Mesenchymal stem cell (in vitro differentiated cells and primary cell): ENCODE measurements around the gene PM20D1.

Experiments used
- DNase-seq: peaks from one replicate; pipeline ENCODE4 v3.0.0-alpha.2; 2013
- H2AFZ ChIP-seq: one replicate; pipeline ENCODE4 v1.6.1; 2013; ENCODE audit warnings: low read depth, mild to moderate bottlenecking, control low read depth, inconsistent platforms, low read length, moderate library complexity
- H2AK5ac ChIP-seq: 2 replicates; pipeline ENCODE4 v1.6.1; 2013; ENCODE audit warnings: low read length, moderate library complexity, mild to moderate bottlenecking, inconsistent platforms; ENCODE audit not compliant: severe bottlenecking
- H2BK120ac ChIP-seq: one replicate; pipeline ENCODE4 v1.6.1; 2013; ENCODE audit warnings: low read depth, mild to moderate bottlenecking, inconsistent platforms, low read length, moderate library complexity
- H2BK12ac ChIP-seq, 2 experiments: one replicate each; pipeline ENCODE4 v1.6.1; 2013; ENCODE audit warnings: inconsistent platforms in 2 of 2, low read length in 2 of 2, mild to moderate bottlenecking in 2 of 2, moderate library complexity in 2 of 2, control low read depth in 1 of 2
- H2BK15ac ChIP-seq: one replicate; pipeline ENCODE4 v1.6.1; 2013; ENCODE audit warnings: mild to moderate bottlenecking, low read depth, inconsistent platforms; ENCODE audit not compliant: poor library complexity, severe bottlenecking
- H2BK5ac ChIP-seq: 2 replicates; pipeline ENCODE4 v1.6.1; 2013; ENCODE audit warnings: low read depth, mild to moderate bottlenecking, low read length, control low read depth, inconsistent platforms; ENCODE audit not compliant: poor library complexity, severe bottlenecking
- H3K14ac ChIP-seq, 2 experiments: one replicate each; pipeline ENCODE4 v1.6.1; 2013; ENCODE audit warnings: inconsistent platforms in 2 of 2, low read length in 2 of 2, control low read depth in 1 of 2, mild to moderate bottlenecking in 1 of 2, moderate library complexity in 1 of 2
- H3K18ac ChIP-seq, 2 experiments: one replicate each; pipeline ENCODE4 v1.6.1; 2013; ENCODE audit warnings: inconsistent platforms in 2 of 2, low read length in 2 of 2, control low read depth in 1 of 2, low read depth in 1 of 2, mild to moderate bottlenecking in 1 of 2
- H3K23ac ChIP-seq, 2 experiments: one replicate each; pipeline ENCODE4 v1.6.1; 2013; ENCODE audit warnings: inconsistent platforms in 2 of 2, low read length in 2 of 2, mild to moderate bottlenecking in 2 of 2, moderate library complexity in 2 of 2, control low read depth in 1 of 2
- H3K27ac ChIP-seq: 2 replicates; pipeline ENCODE4 v1.5.1; 2013; ENCODE audit warnings: mild to moderate bottlenecking, moderate library complexity, low read length, control low read depth, inconsistent platforms; ENCODE audit not compliant: poor library complexity, severe bottlenecking
- H3K27me3 ChIP-seq, 2 experiments: 2 replicates each; pipeline versions ENCODE4 v1.6.1 to v1.7.0; 2013; ENCODE audit warnings: low read length in 2 of 2, mild to moderate bottlenecking in 2 of 2, moderate library complexity in 2 of 2, control low read depth in 1 of 2, inconsistent platforms in 1 of 2; ENCODE audit not compliant: control insufficient read depth in 1 of 2, insufficient read depth in 1 of 2
- H3K36me3 ChIP-seq, 2 experiments: 2 replicates each; pipeline versions ENCODE4 v1.6.1 to v1.7.0; 2013; ENCODE audit warnings: low read length in 2 of 2, control low read depth in 1 of 2, inconsistent platforms in 1 of 2, low read depth in 1 of 2, mild to moderate bottlenecking in 1 of 2; ENCODE audit not compliant: insufficient read depth in 2 of 2, control insufficient read depth in 1 of 2
- H3K4ac ChIP-seq, 2 experiments: one replicate each; pipeline ENCODE4 v1.6.1; 2013; ENCODE audit warnings: inconsistent platforms in 2 of 2, low read length in 2 of 2, mild to moderate bottlenecking in 2 of 2, moderate library complexity in 2 of 2, control low read depth in 1 of 2, low read depth in 1 of 2
- H3K4me1 ChIP-seq: 2 replicates; pipeline ENCODE4 v1.6.1; 2013; ENCODE audit warnings: low read depth, low read length, control low read depth; ENCODE audit not compliant: control insufficient read depth, insufficient read depth
- H3K4me2 ChIP-seq: 2 replicates; pipeline ENCODE4 v1.6.1; 2013; ENCODE audit warnings: low read length, mild to moderate bottlenecking, inconsistent platforms; ENCODE audit not compliant: poor library complexity, severe bottlenecking
- H3K4me3 ChIP-seq, 2 experiments: 2 replicates each; pipeline versions ENCODE4 v1.5.1 to v1.7.0; 2013; ENCODE audit warnings: low read length in 2 of 2, mild to moderate bottlenecking in 2 of 2, control low read depth in 1 of 2, low read depth in 1 of 2; ENCODE audit not compliant: insufficient read depth in 1 of 2
- H3K79me1 ChIP-seq: replicated peaks from 2 replicates; pipeline ENCODE4 v1.6.1; 2013; ENCODE audit warnings: mild to moderate bottlenecking, control low read depth, low read length, inconsistent platforms; ENCODE audit not compliant: poor library complexity, severe bottlenecking
- H3K9ac ChIP-seq: 2 replicates; pipeline ENCODE4 v1.7.0; 2013; ENCODE audit warnings: mild to moderate bottlenecking, low read length, moderate library complexity
- H3K9me3 ChIP-seq: 2 replicates; pipeline ENCODE4 v1.7.0; 2013; ENCODE audit warnings: mild to moderate bottlenecking, low read length; ENCODE audit not compliant: control insufficient read depth
- H4K8ac ChIP-seq: one replicate; pipeline ENCODE4 v1.6.1; 2013; ENCODE audit warnings: inconsistent platforms, mild to moderate bottlenecking, low read length, moderate library complexity
- H4K91ac ChIP-seq: one replicate; pipeline ENCODE4 v1.6.1; 2013; ENCODE audit warnings: mild to moderate bottlenecking, low read length, inconsistent platforms
- WGBS: methylation state at CpG from one replicate; pipeline ENCODE4 v1.1.7; 2013; ENCODE audit warnings: mixed read lengths; 5-methylcytosine and 5-hydroxymethylcytosine counted together

Gene PM20D1

GRCh38 chr1:205843036-205843859 lies 6.7 kb downstream of the PM20D1 start:
- H3K36me3 ChIP-seq, result no peaks in the 10 kb centered on the region
- H4K8ac ChIP-seq, result no peak overlapping the region
- no peak overlapping the region for H4K91ac ChIP-seq
- no peak overlapping the region for H2BK12ac ChIP-seq
- H2AFZ ChIP-seq, result no peak overlapping the region
- no peak overlapping the region for H3K4me3 ChIP-seq
- WGBS, result 78% methylated on average over 2 of the region's 3 CpGs
- no peaks in the 10 kb centered on the region for H3K9me3 ChIP-seq
- no peak overlapping the region for H2AK5ac ChIP-seq
- H3K4ac ChIP-seq, result no peak overlapping the region
- no peak overlapping the region for H3K23ac ChIP-seq
- no peak overlapping the region for H3K9ac ChIP-seq
- peaks cover 0 to 36% of the 10 kb centered on the region in 2 experiments for H3K27me3 ChIP-seq
- DNase-seq, result no peak
- H3K14ac ChIP-seq, result no peak overlapping the region
- H3K4me2 ChIP-seq, result no peak overlapping the region
- no peaks in the 10 kb centered on the region for H3K4me1 ChIP-seq
- H2BK15ac ChIP-seq, result no peak overlapping the region
- H3K27ac ChIP-seq, result no peak overlapping the region
- H3K79me1 ChIP-seq, result no peaks in the 10 kb centered on the region
- no peak overlapping the region for H3K18ac ChIP-seq
- no peak overlapping the region for H2BK120ac ChIP-seq
- H2BK5ac ChIP-seq, result no peak overlapping the region

GRCh38 chr1:205842229-205842628 lies 7.7 kb downstream of the PM20D1 start:
- H2BK5ac ChIP-seq, result no peak overlapping the region
- H2AK5ac ChIP-seq, result no peak overlapping the region
- no peak overlapping the region for H2BK120ac ChIP-seq
- H3K23ac ChIP-seq, result no peak overlapping the region
- no peaks in the 10 kb centered on the region for H3K79me1 ChIP-seq
- no peak overlapping the region for H4K8ac ChIP-seq
- no peak overlapping the region for H3K18ac ChIP-seq
- H3K4me2 ChIP-seq, result no peak overlapping the region
- peaks cover 0 to 38% of the 10 kb centered on the region in 2 experiments for H3K27me3 ChIP-seq
- no peaks in the 10 kb centered on the region for H3K4me1 ChIP-seq
- H3K4me3 ChIP-seq, result no peak overlapping the region
- H3K27ac ChIP-seq, result no peak overlapping the region
- no peak overlapping the region for H2AFZ ChIP-seq
- DNase-seq, result no peak
- H2BK15ac ChIP-seq, result no peak overlapping the region
- WGBS, result 95% methylated on average over 2 of the region's 2 CpGs
- no peak overlapping the region for H4K91ac ChIP-seq
- no peaks in the 10 kb centered on the region for H3K9me3 ChIP-seq
- H3K9ac ChIP-seq, result no peak overlapping the region
- no peaks in the 10 kb centered on the region for H3K36me3 ChIP-seq
- no peak overlapping the region for H3K4ac ChIP-seq
- no peak overlapping the region for H3K14ac ChIP-seq
- H2BK12ac ChIP-seq, result no peak overlapping the region

GRCh38 chr1:205840146-205840923 lies 9.6 kb downstream of the PM20D1 start:
- Histone ChIP-seq H2AK5ac (no peak overlapping the region), H3K9ac (no peak overlapping the region), H4K91ac (no peak overlapping the region), H3K79me1 (no peaks in the 10 kb centered on the region), H3K4me1 (no peaks in the 10 kb centered on the region), H2BK15ac (no peak overlapping the region), H3K18ac (no peak overlapping the region), H3K36me3 (no peaks in the 10 kb centered on the region), H2BK12ac (no peak overlapping the region), H2BK5ac (no peak overlapping the region), H3K4me3 (no peak overlapping the region), H3K23ac (no peak overlapping the region), H2AFZ (no peak overlapping the region), H3K27ac (no peak overlapping the region), H3K4ac (no peak overlapping the region), H2BK120ac (no peak overlapping the region), H3K4me2 (no peak overlapping the region), H3K14ac (no peak overlapping the region), H4K8ac (no peak overlapping the region), H3K27me3 (peaks cover 0 to 38% of the 10 kb centered on the region in 2 experiments), H3K9me3 (no peaks in the 10 kb centered on the region)
- WGBS, result 74% methylated on average over 3 of the region's 4 CpGs
- no peak for DNase-seq

GRCh38 chr1:205837382-205837970 lies 12.5 kb downstream of the PM20D1 start:
- Histone ChIP-seq H3K4ac (no peak overlapping the region), H2BK15ac (no peak overlapping the region), H3K23ac (no peak overlapping the region), H2AFZ (no peak overlapping the region), H3K9me3 (no peaks in the 10 kb centered on the region), H3K4me3 (no peak overlapping the region), H3K14ac (no peak overlapping the region), H3K4me1 (peaks cover under 1% of the 10 kb centered on the region), H2AK5ac (no peak overlapping the region), H3K4me2 (no peak overlapping the region), H3K18ac (no peak overlapping the region), H3K36me3 (no peaks in the 10 kb centered on the region), H2BK120ac (no peak overlapping the region), H2BK5ac (no peak overlapping the region), H3K27me3 (peaks cover 0 to 24% of the 10 kb centered on the region in 2 experiments), H4K91ac (no peak overlapping the region), H4K8ac (no peak overlapping the region), H2BK12ac (no peak overlapping the region), H3K27ac (no peak overlapping the region), H3K79me1 (no peaks in the 10 kb centered on the region), H3K9ac (no peak overlapping the region)
- no peak for DNase-seq
- 86% methylated on average over 7 of the region's 7 CpGs for WGBS
